Adrenal gland (tissue), 5 donors: Measurements from ENCODE around the gene CCDC59.

ENCODE experiments used
- POLR2A ChIP-seq, 2 donors: fragments of 450-650 bp; IDR thresholded peaks; one replicate each; pipeline ENCODE4 v1.6.1; 2017; ENCODE audit warnings: antibody characterized with exemption in 2 of 2, mild to moderate bottlenecking in 2 of 2, moderate library complexity in 1 of 2
- TF ChIP-seq, protein P1 (sequence below), 6 experiments: fragments of 450-650 bp in 4 of 6; fragments of 200-600 bp in 2 of 6; sonication (generic) in 1 of 6; IDR thresholded peaks; 1 replicate in 5 of 6; 2 replicates in 1 of 6; pipeline versions ENCODE4 v1.5.1 to v1.8.0; 2016 to 2021; ENCODE audit warnings: antibody characterized with exemption in 6 of 6, mild to moderate bottlenecking in 2 of 6, moderate library complexity in 1 of 6
- donor health status: DM: no; HTN: no; CAD: no.

DNA sequence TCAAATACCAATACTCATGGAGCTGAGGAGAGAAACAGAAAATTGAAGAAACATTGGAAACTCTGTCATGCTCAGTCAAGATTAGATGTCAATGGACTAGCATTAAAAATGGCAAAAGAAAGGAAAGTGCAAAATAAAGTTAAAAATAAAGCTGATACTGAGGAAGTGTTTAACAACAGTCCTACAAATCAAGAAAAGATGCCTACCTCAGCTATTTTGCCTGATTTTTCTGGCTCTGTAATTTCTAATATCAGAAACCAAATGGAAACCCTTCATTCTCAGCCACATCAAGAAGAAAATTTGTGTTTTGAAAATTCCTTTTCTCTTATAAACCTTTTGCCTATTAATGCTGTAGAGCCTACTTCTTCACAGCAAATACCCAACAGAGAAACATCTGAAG lies 40.7 kb upstream of the CCDC59 start:
- TF ChIP-seq, protein P1, sequence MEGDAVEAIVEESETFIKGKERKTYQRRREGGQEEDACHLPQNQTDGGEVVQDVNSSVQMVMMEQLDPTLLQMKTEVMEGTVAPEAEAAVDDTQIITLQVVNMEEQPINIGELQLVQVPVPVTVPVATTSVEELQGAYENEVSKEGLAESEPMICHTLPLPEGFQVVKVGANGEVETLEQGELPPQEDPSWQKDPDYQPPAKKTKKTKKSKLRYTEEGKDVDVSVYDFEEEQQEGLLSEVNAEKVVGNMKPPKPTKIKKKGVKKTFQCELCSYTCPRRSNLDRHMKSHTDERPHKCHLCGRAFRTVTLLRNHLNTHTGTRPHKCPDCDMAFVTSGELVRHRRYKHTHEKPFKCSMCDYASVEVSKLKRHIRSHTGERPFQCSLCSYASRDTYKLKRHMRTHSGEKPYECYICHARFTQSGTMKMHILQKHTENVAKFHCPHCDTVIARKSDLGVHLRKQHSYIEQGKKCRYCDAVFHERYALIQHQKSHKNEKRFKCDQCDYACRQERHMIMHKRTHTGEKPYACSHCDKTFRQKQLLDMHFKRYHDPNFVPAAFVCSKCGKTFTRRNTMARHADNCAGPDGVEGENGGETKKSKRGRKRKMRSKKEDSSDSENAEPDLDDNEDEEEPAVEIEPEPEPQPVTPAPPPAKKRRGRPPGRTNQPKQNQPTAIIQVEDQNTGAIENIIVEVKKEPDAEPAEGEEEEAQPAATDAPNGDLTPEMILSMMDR (IDR thresholded peaks at IDR 0.05) = no peak
- TF ChIP-seq POLR2A (IDR thresholded peaks at IDR 0.05) = no peak
